A549 treated with DMSO at 1 μM for 4 hours (cell line): ENCODE results near the gene INTS11. TPM values are rescaled to one million over a fixed set of nuclear protein-coding genes. Genes with fewer than 3 reads are reported as not detected.

Experiments used
- total RNA-seq: library from RNA; stranded (reverse); fragments of 200-300 nt; extraction: Qiagen RNA extraction; gene quantifications from 5 replicates; pipeline ENCODE4 v1.2.3, GENCODE V29; 2022; ENCODE audit warnings: low read depth

Gene INTS11
- 47.8 to 64.8 TPM (median 58.8 TPM) in 5 replicates for total RNA-seq

GRCh38 chr1:1324524-1325287 lies at the start of gene INTS11, which contains the start of gene CPTP:
Gene INTS11, minus strand, starts transcription at chr1:1324660. Its CDS starts 52 bp downstream, at chr1:1324608.
Gene CPTP, plus strand, starts transcription at chr1:1324802. Its CDS starts 2,109 bp downstream, at chr1:1326911.

GRCh38 chr1:1358433-1359271 lies 34.2 kb upstream of the INTS11 start, which contains the start of gene MXRA8:
Gene MXRA8, minus strand, starts transcription at chr1:1358555. Its CDS starts 51 bp downstream, at chr1:1358504.

GRCh38 chr1:1349256-1350012 lies 25.0 kb upstream of the INTS11 start, which contains the start of gene DVL1:
Gene DVL1, minus strand, starts transcription at chr1:1349418. Its CDS starts 353 bp downstream, at chr1:1349065.

GRCh38 chr1:1331068-1331965 lies 6.9 kb upstream of the INTS11 start, which contains the start of gene TAS1R3:
Gene TAS1R3, plus strand, starts transcription at chr1:1331280. Its CDS starts 66 bp downstream, at chr1:1331346.

GRCh38 chr1:1307923-1308755 lies 16.3 kb downstream of the INTS11 start, which contains the start of the genes ACAP3 and PUSL1:
Gene ACAP3, minus strand, starts transcription at chr1:1307930. Its CDS starts 115 bp downstream, at chr1:1307815.
Gene PUSL1, plus strand, starts transcription at chr1:1308597. Its CDS starts 47 bp downstream, at chr1:1308644.

GRCh38 chr1:1273512-1274298 lies 50.8 kb downstream of the INTS11 start, which contains the start of gene UBE2J2:
Gene UBE2J2, minus strand, starts transcription at chr1:1273854. Its CDS starts 5,862 bp downstream, at chr1:1267992.

Other genes with a start within 250 kb of the INTS11 start
- gene C1orf159, start 208.6 kb downstream of the INTS11 start, total RNA-seq: 11.5 to 16.4 TPM (median 12.5 TPM) in 5 replicates
- gene TTLL10, start 150.8 kb downstream of the INTS11 start, total RNA-seq: not detected in 5 replicates
- gene TNFRSF18, start 118.1 kb downstream of the INTS11 start, total RNA-seq: 0.23 to 0.31 TPM in 2 of 5 replicates, not detected in the others
- 0.17 TPM in 1 of 5 replicates, not detected in the others for gene TNFRSF4, start 110.5 kb downstream of the INTS11 start, total RNA-seq
- 110 to 131 TPM (median 118 TPM) in 5 replicates for gene SDF4, start 92.7 kb downstream of the INTS11 start, total RNA-seq
- gene B3GALT6, start 92.4 kb downstream of the INTS11 start, total RNA-seq: 9.3 to 19.5 TPM (median 18.1 TPM) in 5 replicates
- 0.97 to 1.7 TPM (median 1.5 TPM) in 5 replicates for gene C1QTNF12, start 77.9 kb downstream of the INTS11 start, total RNA-seq
- 35.4 to 51.3 TPM (median 47.1 TPM) in 5 replicates for gene UBE2J2, start 50.8 kb downstream of the INTS11 start, total RNA-seq
- gene SCNN1D, start 44.2 kb downstream of the INTS11 start, total RNA-seq: 0.56 to 1.4 TPM (median 1.3 TPM) in 5 replicates
- gene ACAP3, start 16.7 kb downstream of the INTS11 start, total RNA-seq: 11.2 to 21.2 TPM (median 16.3 TPM) in 5 replicates
- gene PUSL1, start 16.1 kb downstream of the INTS11 start, total RNA-seq: 15.4 to 25.1 TPM (median 23.2 TPM) in 5 replicates
- gene CPTP, start 142 bp upstream of the INTS11 start, total RNA-seq: 12.8 to 22.6 TPM (median 18.6 TPM) in 5 replicates
- gene TAS1R3, start 6.6 kb upstream of the INTS11 start, total RNA-seq: 0.09 to 0.16 TPM (median 0.12 TPM) in 5 replicates
- 47.0 to 84.6 TPM (median 76.5 TPM) in 5 replicates for gene DVL1, start 24.8 kb upstream of the INTS11 start, total RNA-seq
- gene MXRA8, start 33.9 kb upstream of the INTS11 start, total RNA-seq: 0.14 to 0.27 TPM (median 0.23 TPM) in 5 replicates
- 109 to 188 TPM (median 157 TPM) in 5 replicates for gene AURKAIP1, start 50.5 kb upstream of the INTS11 start, total RNA-seq
- 40.1 to 58.5 TPM (median 55.1 TPM) in 5 replicates for gene CCNL2, start 74.7 kb upstream of the INTS11 start, total RNA-seq
- 130 to 154 TPM (median 133 TPM) in 5 replicates for gene MRPL20, start 82.6 kb upstream of the INTS11 start, total RNA-seq
- 0.07 to 0.09 TPM in 2 of 5 replicates, not detected in the others for gene ANKRD65, start 96.6 kb upstream of the INTS11 start, total RNA-seq
- 6.1 to 16.9 TPM (median 13.8 TPM) in 5 replicates for gene VWA1, start 111.0 kb upstream of the INTS11 start, total RNA-seq
- gene ATAD3C, start 125.0 kb upstream of the INTS11 start, total RNA-seq: not detected in 5 replicates
- 1.6 to 3.5 TPM (median 2.7 TPM) in 5 replicates for gene ATAD3B, start 147.1 kb upstream of the INTS11 start, total RNA-seq
- gene ATAD3A, start 187.5 kb upstream of the INTS11 start, total RNA-seq: 30.4 to 40.6 TPM (median 33.6 TPM) in 5 replicates
- gene TMEM240, start 216.0 kb upstream of the INTS11 start, total RNA-seq: 0.44 to 0.77 TPM (median 0.56 TPM) in 5 replicates